K562 treated with DMSO at 1 percent for 4 hours (cell line): ENCODE measurements around the gene ZNF592. TPM values are rescaled to one million over a fixed set of nuclear protein-coding genes. Genes with fewer than 3 reads are reported as not detected.

ENCODE experiments used
- total RNA-seq: library from RNA; unstranded; fragments of 300-600 nt; gene quantifications from 2 replicates; pipeline ENCODE4 v1.2.3, GENCODE V29; 2022; ENCODE audit not compliant: insufficient read depth

Gene ZNF592
- total RNA-seq = 14.3 and 16.1 TPM in 2 replicates

GRCh38 chr15:84748274-84749110 lies at the start of gene ZNF592:
Gene ZNF592, plus strand, starts transcription at chr15:84748592. Its CDS starts 34,084 bp downstream, at chr15:84782676.

GRCh38 chr15:84716036-84716732 lies 32.2 kb upstream of the ZNF592 start, which contains the start of gene SEC11A:
Gene SEC11A, minus strand, starts transcription at chr15:84716139. Its CDS starts 64 bp downstream, at chr15:84716075.

GRCh38 chr15:84816694-84817465 lies 68.5 kb downstream of the ZNF592 start, which contains the start of gene ALPK3:
Gene ALPK3, plus strand, starts transcription at chr15:84817356. Its CDS starts 97 bp downstream, at chr15:84817453.

Other genes with a start within 250 kb of the ZNF592 start
- 4.5 and 6.5 TPM in 2 replicates for gene ZSCAN2, start 147.6 kb upstream of the ZNF592 start, total RNA-seq
- gene WDR73, start 94.3 kb upstream of the ZNF592 start, total RNA-seq = 8.0 and 12.5 TPM in 2 replicates
- gene NMB, start 90.4 kb upstream of the ZNF592 start, total RNA-seq = not detected in 2 replicates
- 222 and 226 TPM in 2 replicates for gene SEC11A, start 32.5 kb upstream of the ZNF592 start, total RNA-seq
- 0.47 and 1.2 TPM in 2 replicates for gene ALPK3, start 68.8 kb downstream of the ZNF592 start, total RNA-seq
- gene SLC28A1, start 136.1 kb downstream of the ZNF592 start, total RNA-seq = not detected in 2 replicates
- 6.4 and 9.0 TPM in 2 replicates for gene PDE8A, start 233.3 kb downstream of the ZNF592 start, total RNA-seq